Raji (cell line): ENCODE results near the gene GALNT17.

ENCODE experiments used
- POLR2A ChIP-seq: IDR thresholded peaks from 2 replicates; pipeline ENCODE4 v1.6.1; 2011; ENCODE audit warnings: low read depth, low read length, control low read depth; ENCODE audit not compliant: insufficient read depth

GALNT17 gene

GRCh38 chr7:71332207-71332606 is 200.3 kb downstream of the GALNT17 start:
- no peak for TF ChIP-seq POLR2A

GRCh38 chr7:71334541-71334940 is 202.6 kb downstream of the GALNT17 start:
- no peak for TF ChIP-seq POLR2A

- no peak for TF ChIP-seq POLR2A
These were observed 206.9 kb downstream of the GALNT17 start for GRCh38 chr7:71338866-71339265.

GRCh38 chr7:71339924-71340323 is 208.0 kb downstream of the GALNT17 start:
- no peak for TF ChIP-seq POLR2A

GRCh38 chr7:71342202-71342601 is 210.3 kb downstream of the GALNT17 start:
- no peak for TF ChIP-seq POLR2A

GRCh38 chr7:71343039-71343438 is 211.1 kb downstream of the GALNT17 start:
- no peak for TF ChIP-seq POLR2A

- no peak for TF ChIP-seq POLR2A
These were observed 211.9 kb downstream of the GALNT17 start for GRCh38 chr7:71343892-71344291.

GRCh38 chr7:71345117-71345884 is 213.4 kb downstream of the GALNT17 start:
- no peak for TF ChIP-seq POLR2A

- no peak for TF ChIP-seq POLR2A
These were observed 217.1 kb downstream of the GALNT17 start for GRCh38 chr7:71348821-71349681.

- TF ChIP-seq POLR2A, result no peak
These were observed 217.9 kb downstream of the GALNT17 start for GRCh38 chr7:71349682-71350481.

GRCh38 chr7:71350680-71351079 is 218.7 kb downstream of the GALNT17 start:
- TF ChIP-seq POLR2A, result no peak

- no peak for TF ChIP-seq POLR2A
These were observed 222.8 kb downstream of the GALNT17 start for GRCh38 chr7:71354716-71355115.

- TF ChIP-seq POLR2A, result no peak
These were observed 229.6 kb downstream of the GALNT17 start for GRCh38 chr7:71361451-71362032.

- no peak for TF ChIP-seq POLR2A
These were observed 230.3 kb downstream of the GALNT17 start for GRCh38 chr7:71362240-71362639.

GRCh38 chr7:71363223-71363622 is 231.3 kb downstream of the GALNT17 start:
- no peak for TF ChIP-seq POLR2A
